GM23248 (cell line): ENCODE results near the gene SLITRK2. TPM values are rescaled to one million over a fixed set of nuclear protein-coding genes. Genes with fewer than 3 reads are reported as not detected.

Experiments used
- DNase-seq: peaks from one replicate; pipeline ENCODE4 v3.0.0-alpha.2; 2015
- H2AFZ ChIP-seq: fragments of 200-600 bp; sonication (generic); 2 replicates; pipeline ENCODE4 v1.6.1; 2016; ENCODE audit warnings: antibody characterized with exemption
- H3F3A ChIP-seq: fragments of 200-600 bp; sonication (generic); 2 replicates; pipeline ENCODE4 v1.6.1; 2016; ENCODE audit warnings: mild to moderate bottlenecking, antibody characterized with exemption, mixed run types; ENCODE audit not compliant: insufficient read depth
- H3K27ac ChIP-seq: fragments of 200-600 bp; sonication (generic); 2 replicates; pipeline ENCODE4 v1.5.1; 2016; ENCODE audit warnings: mild to moderate bottlenecking
- H3K27me3 ChIP-seq: fragments of 200-600 bp; sonication (generic); replicated peaks from 2 replicates; pipeline ENCODE4 v1.6.1; 2016; ENCODE audit warnings: mild to moderate bottlenecking; ENCODE audit not compliant: insufficient read depth
- H3K36me3 ChIP-seq: fragments of 200-600 bp; sonication (generic); 2 replicates; pipeline ENCODE4 v1.6.1; 2016; ENCODE audit warnings: low read depth, mild to moderate bottlenecking
- H3K4me1 ChIP-seq: fragments of 200-600 bp; sonication (generic); 2 replicates; pipeline ENCODE4 v1.6.1; 2016; ENCODE audit warnings: mild to moderate bottlenecking; ENCODE audit not compliant: insufficient read depth
- H3K4me2 ChIP-seq: fragments of 200-600 bp; sonication (generic); one replicate; pipeline ENCODE4 v1.6.1; 2016; ENCODE audit warnings: mild to moderate bottlenecking; ENCODE audit not compliant: unreplicated experiment
- H3K4me3 ChIP-seq: fragments of 200-600 bp; sonication (generic); 2 replicates; pipeline ENCODE4 v1.5.1; 2016; ENCODE audit warnings: mild to moderate bottlenecking
- H3K79me2 ChIP-seq: fragments of 200-600 bp; sonication (generic); 2 replicates; pipeline ENCODE4 v1.6.1; 2016; ENCODE audit warnings: mild to moderate bottlenecking; ENCODE audit not compliant: insufficient read depth
- H3K9ac ChIP-seq: fragments of 200-600 bp; sonication (generic); 2 replicates; pipeline ENCODE4 v1.6.1; 2016; ENCODE audit warnings: mild to moderate bottlenecking
- H3K9me2 ChIP-seq: fragments of 200-600 bp; sonication (generic); 2 replicates; pipeline ENCODE4 v1.6.1; 2016; ENCODE audit warnings: mixed run types, mild to moderate bottlenecking, moderate library complexity; ENCODE audit not compliant: insufficient read depth
- H3K9me3 ChIP-seq: fragments of 200-600 bp; sonication (generic); one replicate; pipeline ENCODE4 v1.6.1; 2017; ENCODE audit warnings: low read depth
- H4K20me1 ChIP-seq: fragments of 200-600 bp; sonication (generic); 2 replicates; pipeline ENCODE4 v1.6.0; 2016; ENCODE audit not compliant: insufficient read depth
- EZH2 ChIP-seq: fragments of 200-600 bp; sonication (generic); IDR thresholded peaks from 2 replicates; pipeline ENCODE4 v1.6.1; 2018; ENCODE audit warnings: antibody characterized with exemption, mild to moderate bottlenecking; ENCODE audit not compliant: insufficient read depth, poor library complexity, severe bottlenecking
- EZH2phosphoT487 ChIP-seq: fragments of 200-600 bp; sonication (generic); IDR thresholded peaks from 2 replicates; pipeline ENCODE4 v1.6.1; 2018; ENCODE audit warnings: antibody characterized with exemption, moderate library complexity, mild to moderate bottlenecking, low read depth; ENCODE audit not compliant: insufficient read depth
- WGBS, 2 experiments: methylation state at CpG; one replicate each; pipeline ENCODE4 v1.1.6; 2015 to 2017; ENCODE audit warnings: low lambda C conversion rate in 2 of 2, low coverage in 1 of 2; ENCODE audit errors: missing lambda C conversion rate in 2 of 2; 5-methylcytosine and 5-hydroxymethylcytosine counted together
- in situ Hi-C: fragments of 300-500 bp; cut with MboI; formaldehyde crosslinking; loops from 2 replicates; pipeline ENCODE4 v1.15.0; 2020
- polyA plus RNA-seq: library from polyadenylated mRNA; unstranded; fragments of >200 nt; fragmentation: Nextera tagmentation; extraction: Ambion mirVana; gene quantifications from 2 replicates; pipeline ENCODE4 v1.2.1, GENCODE V29; 2016
- total RNA-seq: library from RNA; depleted of rRNA; stranded (reverse); fragments of >200 nt; shearing (Covaris generic); gene quantifications from 2 replicates; pipeline ENCODE4 v1.2.3, GENCODE V29; 2014; rRNA removed

The SLITRK2 gene
- not detected in 2 replicates for total RNA-seq
- not detected in 2 replicates for polyA plus RNA-seq

DNA sequence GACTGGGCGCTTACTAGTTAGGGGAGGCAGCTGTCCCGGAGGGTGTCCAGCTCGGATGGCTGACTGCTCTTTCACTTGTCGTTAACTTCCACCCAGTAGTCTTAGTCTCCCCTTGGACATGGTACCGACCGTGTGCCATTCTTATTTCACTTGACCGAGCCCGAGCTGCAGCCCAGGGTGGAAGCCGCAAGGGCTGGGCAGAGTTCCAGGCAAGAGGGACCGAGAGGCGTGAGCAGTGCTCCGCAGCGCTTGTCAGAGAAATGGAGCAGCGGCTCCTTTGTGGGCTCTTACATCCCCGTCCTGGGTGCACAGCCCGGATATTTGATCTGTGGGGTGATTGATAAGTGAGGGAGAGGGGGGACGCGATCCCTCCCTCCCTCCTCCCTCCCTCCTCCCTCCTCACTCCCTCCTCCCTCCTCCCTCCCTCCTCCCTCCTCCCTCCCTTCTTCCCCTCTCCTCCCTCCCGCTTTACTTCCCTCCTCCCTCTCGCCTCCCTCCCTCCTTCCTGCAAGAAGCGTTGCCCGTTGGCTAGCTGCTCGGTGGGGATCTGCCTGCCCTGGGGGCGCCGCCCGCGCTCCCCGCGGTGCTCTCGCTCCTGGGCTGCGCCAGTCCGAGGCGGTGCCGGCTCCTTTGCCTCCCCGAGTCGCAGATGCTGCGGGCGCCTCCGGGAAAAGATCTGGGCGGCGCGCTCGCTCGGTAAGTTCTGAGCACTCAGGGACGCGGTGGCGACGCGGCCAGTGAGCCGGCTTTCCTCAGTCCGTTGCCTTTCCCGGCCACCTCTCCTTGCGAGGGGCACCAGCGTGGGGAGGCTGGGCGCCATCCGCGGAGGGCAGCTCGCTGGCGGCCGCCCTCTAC lies at the start of gene SLITRK2:
Gene SLITRK2, plus strand, starts transcription at position 499 of the 855 bp plus-strand sequence. CDS start 4,597 bp downstream, outside the sequence.
- Histone ChIP-seq H3K4me2 (no peak within 1 kb of the TSS), H3K4me3 (no peak within 1 kb of the TSS), H3K27ac (no peak within 1 kb of the TSS), H3K79me2 (no peaks in the 10 kb centered on the region), H3K9ac (no peak within 1 kb of the TSS), H4K20me1 (no peaks in the 10 kb centered on the region), H3K27me3 (no peaks in the 10 kb centered on the region; the same call in 1 of the 2 replicates), H3K9me2 (no peaks in the 10 kb centered on the region), H2AFZ (no peak within 1 kb of the TSS), H3K9me3 (no peaks in the 10 kb centered on the region), H3K36me3 (no peaks in the 10 kb centered on the region), H3K4me1 (no peaks in the 10 kb centered on the region), H3F3A (no peaks in the 10 kb centered on the region)
- WGBS, 2 experiments = 1 to 2% methylated on average over 31 to 40 of the region's 60 CpGs
- peak; percentile 4 for DNase-seq
- TF ChIP-seq EZH2 = no peak
- no peak for TF ChIP-seq EZH2phosphoT487
- in situ Hi-C loops = no loop called here

GRCh38 chrX:145773006-145773405 lies 44.6 kb upstream of the SLITRK2 start:
- Histone ChIP-seq H3K9ac (no peak overlapping the region), H3K36me3 (no peaks in the 10 kb centered on the region), H3K79me2 (no peaks in the 10 kb centered on the region), H3K9me3 (no peaks in the 10 kb centered on the region), H3K4me3 (no peak overlapping the region), H3K27ac (no peak overlapping the region), H3K4me2 (no peak overlapping the region), H2AFZ (no peak overlapping the region), H3F3A (no peaks in the 10 kb centered on the region), H3K4me1 (no peaks in the 10 kb centered on the region), H3K9me2 (no peaks in the 10 kb centered on the region), H3K27me3 (no peaks in the 10 kb centered on the region), H4K20me1 (no peaks in the 10 kb centered on the region)
- 33 to 44% methylated on average over 1 of the region's 1 CpG for WGBS, 2 experiments
- in situ Hi-C loops = no loop called here
- TF ChIP-seq EZH2 = no peak
- no peak for TF ChIP-seq EZH2phosphoT487
- DNase-seq = no peak

DNA sequence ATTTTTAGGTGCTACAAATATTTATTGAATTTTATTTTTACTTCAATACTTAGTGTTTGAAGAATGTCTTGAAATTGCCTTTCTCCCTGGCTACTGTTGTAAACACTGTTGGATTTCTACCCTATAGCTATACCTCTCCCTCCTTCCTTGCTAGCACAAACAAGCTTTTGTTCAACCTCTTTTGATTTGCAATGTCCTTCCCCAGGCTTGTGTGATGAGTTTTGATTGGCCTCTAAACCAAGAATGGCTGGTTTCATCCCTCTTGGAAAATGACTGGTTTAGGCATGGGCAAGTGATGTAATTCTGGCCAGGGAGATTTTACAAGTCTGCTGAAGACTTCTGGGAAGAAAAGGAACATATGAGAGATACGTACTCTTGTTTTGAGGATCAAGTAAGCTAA lies 25.3 kb upstream of the SLITRK2 start:
- H3K9me2 ChIP-seq = no peaks in the 10 kb centered on the region
- no peaks in the 10 kb centered on the region for H3F3A ChIP-seq
- DNase-seq = no peak
- in situ Hi-C loops = no loop called here
- H3K27me3 ChIP-seq = no peaks in the 10 kb centered on the region
- no peak overlapping the region for H3K4me2 ChIP-seq
- H3K9me3 ChIP-seq = no peaks in the 10 kb centered on the region
- no peak for TF ChIP-seq EZH2
- no peak overlapping the region for H3K9ac ChIP-seq
- no peaks in the 10 kb centered on the region for H3K36me3 ChIP-seq
- 0 to 25% methylated on average over 1 of the region's 1 CpG for WGBS, 2 experiments
- H3K4me1 ChIP-seq = no peaks in the 10 kb centered on the region
- no peak overlapping the region for H2AFZ ChIP-seq
- no peak overlapping the region for H3K4me3 ChIP-seq
- H3K79me2 ChIP-seq = no peaks in the 10 kb centered on the region
- H4K20me1 ChIP-seq = no peaks in the 10 kb centered on the region
- no peak overlapping the region for H3K27ac ChIP-seq

DNA sequence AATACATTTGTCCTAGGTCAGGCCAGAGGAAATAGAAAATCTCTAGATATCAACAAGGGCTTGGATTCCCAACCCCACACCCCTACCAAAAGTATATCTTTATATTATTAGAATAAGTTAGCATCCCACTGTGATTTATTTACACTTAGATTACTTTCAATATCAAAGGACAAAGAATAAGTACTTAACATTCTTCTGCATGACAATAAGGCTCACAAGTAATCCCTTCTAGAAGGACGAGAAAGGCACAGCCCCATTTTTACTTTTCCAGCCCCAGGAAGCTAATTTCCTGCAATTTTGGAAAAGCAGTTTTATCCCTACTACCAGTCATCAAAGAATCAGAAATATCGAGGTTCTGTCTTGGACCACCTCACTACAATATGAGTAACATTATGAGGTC lies 14.1 kb upstream of the SLITRK2 start:
- Histone ChIP-seq H3K4me3 (no peak overlapping the region), H3K79me2 (no peaks in the 10 kb centered on the region), H3K4me2 (no peak overlapping the region), H3K27me3 (no peaks in the 10 kb centered on the region), H3K36me3 (no peaks in the 10 kb centered on the region), H3K4me1 (no peaks in the 10 kb centered on the region), H4K20me1 (no peaks in the 10 kb centered on the region), H3K27ac (no peak overlapping the region), H3F3A (no peaks in the 10 kb centered on the region), H2AFZ (no peak overlapping the region), H3K9me2 (no peaks in the 10 kb centered on the region), H3K9ac (no peak overlapping the region), H3K9me3 (no peaks in the 10 kb centered on the region)
- TF ChIP-seq EZH2 (no peak), EZH2phosphoT487 (no peak)
- in situ Hi-C loops = no loop called here
- no peak for DNase-seq
- 0 to 5% methylated on average over 2 of the region's 2 CpGs for WGBS, 2 experiments
